GM19395 (cell line): ENCODE measurements around the gene STK38L.

Experiments
- ATAC-seq: cut with Tn5 transposase; IDR thresholded peaks from one replicate; pipeline ENCODE4 v1.9.1; 2021; ENCODE audit warnings: mild to moderate bottlenecking, moderate library complexity; ENCODE audit not compliant: unreplicated experiment

Gene STK38L

GRCh38 chr12:27305673-27306456 is 61.8 kb downstream of the STK38L start:
- ATAC-seq: no peak

GRCh38 chr12:27309293-27309994 is 65.4 kb downstream of the STK38L start:
- ATAC-seq: peak; percentile 57

- no peak for ATAC-seq
Observed at GRCh38 chr12:27309995-27310315, 65.9 kb downstream of the STK38L start.

- ATAC-seq: no peak
Observed at GRCh38 chr12:27316947-27317346, 72.9 kb downstream of the STK38L start.

GRCh38 chr12:27319409-27319808 is 75.3 kb downstream of the STK38L start:
- no peak for ATAC-seq

GRCh38 chr12:27319848-27320247 is 75.8 kb downstream of the STK38L start:
- ATAC-seq: no peak

- ATAC-seq: no peak
Observed at GRCh38 chr12:27324530-27324929, 80.4 kb downstream of the STK38L start.

- ATAC-seq: no peak
Observed at GRCh38 chr12:27330846-27331245, 86.8 kb downstream of the STK38L start.

GRCh38 chr12:27331291-27331926 is 87.3 kb downstream of the STK38L start:
- peak; percentile 50 for ATAC-seq

GRCh38 chr12:27331927-27332324 is 87.8 kb downstream of the STK38L start:
- ATAC-seq: no peak

- no peak for ATAC-seq
Observed at GRCh38 chr12:27332407-27332713, 88.3 kb downstream of the STK38L start.

- ATAC-seq: peak; percentile 32
Observed at GRCh38 chr12:27332714-27333402, 88.8 kb downstream of the STK38L start, which contains the start of gene BMAL2. Gene BMAL2, plus strand, starts transcription at chr12:27332836. Its CDS starts 237 bp downstream, at chr12:27333073.

GRCh38 chr12:27333403-27334009 is 89.4 kb downstream of the STK38L start:
- peak; percentile 29 for ATAC-seq

- no peak for ATAC-seq
Observed at GRCh38 chr12:27334042-27334720, 90.1 kb downstream of the STK38L start.

- no peak for ATAC-seq
Observed at GRCh38 chr12:27334721-27335082, 90.6 kb downstream of the STK38L start.

GRCh38 chr12:27335364-27336281 is 91.5 kb downstream of the STK38L start:
- ATAC-seq: no peak

- no peak for ATAC-seq
Observed at GRCh38 chr12:27336282-27336653, 92.2 kb downstream of the STK38L start.

- ATAC-seq: no peak
Observed at GRCh38 chr12:27337376-27337775, 93.3 kb downstream of the STK38L start.

GRCh38 chr12:27338473-27338872 is 94.4 kb downstream of the STK38L start:
- ATAC-seq: no peak

GRCh38 chr12:27340971-27341370 is 96.9 kb downstream of the STK38L start:
- ATAC-seq: no peak
